ENCODE data around the gene ASB13.

ASB13 gene

GRCh38 chr10:5600908-5601307 lies 65.5 kb downstream of the ASB13 start:
- no peak for FAIRE-seq
- TF ChIP-seq CTCF (IDR thresholded peaks at IDR 0.05; ENCODE audit: insufficient read depth, missing control alignments) = no peak
- DNase-seq (ENCODE audit: insufficient read length, low spot score) = no peak

- no peak for FAIRE-seq
Measured at GRCh38 chr10:5599613-5600520, 66.5 kb downstream of the ASB13 start.

GRCh38 chr10:5598085-5598690 lies 68.2 kb downstream of the ASB13 start:
- no peak for TF ChIP-seq CTCF (IDR thresholded peaks at IDR 0.05; ENCODE audit: insufficient read depth, missing control alignments)
- DNase-seq (ENCODE audit: insufficient read length, low spot score) = no peak
- no peak for FAIRE-seq

More at GRCh38 chr10:5599613-5600520, 66.5 kb downstream of the ASB13 start:
- no peak for DNase-seq (ENCODE audit: insufficient read length, low spot score)
- no peak for TF ChIP-seq CTCF (IDR thresholded peaks at IDR 0.05; ENCODE audit: insufficient read depth, missing control alignments)

GRCh38 chr10:5596611-5597341 lies 69.6 kb downstream of the ASB13 start:
- no peak for FAIRE-seq
- TF ChIP-seq CTCF (IDR thresholded peaks at IDR 0.05; ENCODE audit: insufficient read depth, missing control alignments) = no peak
- no peak for DNase-seq (ENCODE audit: insufficient read length, low spot score)

GRCh38 chr10:5595994-5596471 lies 70.4 kb downstream of the ASB13 start:
- no peak for DNase-seq (ENCODE audit: insufficient read length, low spot score)
- no peak for TF ChIP-seq CTCF (IDR thresholded peaks at IDR 0.05; ENCODE audit: insufficient read depth, missing control alignments)
- no peak for FAIRE-seq

GRCh38 chr10:5595591-5595990 lies 70.8 kb downstream of the ASB13 start:
- TF ChIP-seq CTCF (IDR thresholded peaks at IDR 0.05; ENCODE audit: insufficient read depth, missing control alignments) = no peak
- no peak for DNase-seq (ENCODE audit: insufficient read length, low spot score)
- no peak for FAIRE-seq

Data from D721Med (cell line).